Smooth muscle cell of the umbilical artery (primary cell): Measurements from ENCODE around the gene KRTAP6-1. TPM values are rescaled to one million over a fixed set of nuclear protein-coding genes. Genes with fewer than 3 reads are reported as not detected.

Source experiments
- total RNA-seq: library from RNA; depleted of rRNA; stranded (reverse); fragments of >200 nt; gene quantifications from 2 replicates; pipeline ENCODE4 v1.2.3, GENCODE V29; 2014

KRTAP6-1 gene, protein sequence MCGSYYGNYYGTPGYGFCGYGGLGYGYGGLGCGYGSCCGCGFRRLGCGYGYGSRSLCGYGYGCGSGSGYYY
- total RNA-seq: not detected in 2 replicates

DNA sequence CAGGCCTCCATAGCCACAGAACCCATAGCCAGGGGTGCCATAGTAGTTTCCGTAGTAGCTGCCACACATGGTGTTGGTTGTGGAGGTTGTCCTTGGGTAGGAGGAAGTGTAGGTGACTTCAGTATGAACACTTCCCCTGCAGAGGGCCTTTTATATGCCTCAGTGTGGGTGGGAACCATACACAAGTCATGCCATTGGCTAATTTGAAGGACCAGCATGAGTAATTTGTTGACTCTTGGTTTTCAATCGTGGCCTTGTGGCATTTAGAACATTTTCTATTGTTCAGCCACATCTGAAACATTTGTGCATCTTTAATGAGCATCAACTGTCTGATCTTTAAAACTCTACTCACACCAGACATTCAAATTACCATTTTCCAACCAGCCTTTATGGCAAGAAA, at the start of gene KRTAP6-1:
TSS of gene KRTAP6-1 (minus strand) at position 95 of the 400 bp plus-strand sequence. CDS start at position 69, 26 bp downstream.

DNA sequence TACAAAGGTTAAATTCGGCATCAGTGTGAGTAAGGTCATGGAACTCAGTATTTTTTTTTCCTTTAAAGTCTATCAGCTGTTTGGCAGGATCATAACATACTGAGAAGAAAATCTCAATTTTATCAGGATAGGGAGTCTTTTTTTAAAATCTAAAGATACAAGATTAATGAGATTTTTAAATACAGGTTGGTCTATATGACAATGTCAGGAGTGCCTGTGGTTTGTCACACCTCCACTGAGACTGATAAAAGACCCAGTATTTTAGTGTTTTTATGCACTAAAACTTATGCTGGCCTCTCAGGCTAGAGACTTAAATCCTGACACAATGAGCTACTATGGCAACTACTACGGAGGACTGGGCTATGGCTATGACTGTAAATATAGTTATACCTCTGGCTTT, 28.8 kb upstream of the KRTAP6-1 start, which contains the start of gene KRTAP20-3:
TSS of gene KRTAP20-3 (plus strand) at position 301 of the 400 bp plus-strand sequence.

DNA sequence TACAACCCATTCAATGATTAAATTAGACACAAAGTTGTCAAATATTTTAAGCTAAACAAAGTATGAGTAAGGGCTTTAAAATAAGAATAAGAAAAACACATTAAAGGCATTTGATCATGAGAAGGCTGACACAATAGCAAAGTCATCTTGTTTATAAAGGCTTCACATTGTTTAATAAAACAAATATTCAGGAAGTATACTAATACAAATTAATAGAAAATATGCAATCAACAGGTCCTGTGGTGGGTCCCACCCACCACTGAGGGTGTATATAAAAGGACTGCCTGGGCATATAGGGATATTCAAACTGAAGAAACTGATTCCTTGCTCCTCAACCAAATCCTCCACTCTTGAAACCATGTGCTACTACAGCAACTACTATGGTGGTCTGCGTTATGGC, 21.2 kb upstream of the KRTAP6-1 start, which contains the start of gene KRTAP20-2:
TSS of gene KRTAP20-2 (plus strand) at position 301 of the 400 bp plus-strand sequence. CDS start at position 359, 58 bp downstream.

DNA sequence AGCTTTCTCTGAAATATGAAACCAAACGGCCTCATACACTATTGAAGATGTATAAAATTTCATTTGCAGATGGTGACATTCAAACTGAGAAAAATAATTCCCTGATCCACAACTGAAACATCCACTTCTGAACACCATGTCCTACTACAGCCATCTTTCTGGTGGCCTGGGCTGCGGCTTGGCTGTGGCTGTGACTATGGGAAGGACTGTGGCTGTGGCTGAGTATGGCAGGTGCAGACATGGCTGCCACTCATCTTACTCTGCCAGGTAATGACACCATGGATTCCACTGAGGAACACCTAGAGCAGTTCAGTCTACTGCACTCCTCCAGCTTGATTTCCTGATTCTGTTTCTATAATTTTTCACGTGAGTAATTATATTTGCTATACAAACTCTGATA, 6.8 kb upstream of the KRTAP6-1 start, which contains the start of gene KRTAP20-4:
TSS of gene KRTAP20-4 (plus strand) at position 106 of the 400 bp plus-strand sequence.

DNA sequence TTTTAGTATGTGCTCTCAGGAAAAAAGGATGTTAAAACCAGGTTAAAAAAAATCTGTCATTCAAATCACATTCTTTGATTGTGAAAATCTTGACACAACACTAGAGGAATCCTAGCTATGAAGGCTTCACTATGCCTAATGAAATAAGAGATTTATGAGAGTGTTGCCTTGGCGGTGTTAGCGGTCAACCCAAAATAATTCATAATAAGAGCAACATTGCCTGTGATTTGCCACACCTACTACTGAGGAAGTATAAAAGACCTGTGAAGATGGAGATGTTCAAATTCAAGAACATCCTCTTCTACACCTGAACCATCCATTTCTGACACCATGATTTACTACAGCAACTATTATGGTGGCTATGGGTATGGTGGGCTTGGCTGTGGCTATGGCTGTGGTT, 2.4 kb upstream of the KRTAP6-1 start, which contains the start of gene KRTAP20-1:
TSS of gene KRTAP20-1 (plus strand) at position 301 of the 400 bp plus-strand sequence. CDS start at position 331, 30 bp downstream.

DNA sequence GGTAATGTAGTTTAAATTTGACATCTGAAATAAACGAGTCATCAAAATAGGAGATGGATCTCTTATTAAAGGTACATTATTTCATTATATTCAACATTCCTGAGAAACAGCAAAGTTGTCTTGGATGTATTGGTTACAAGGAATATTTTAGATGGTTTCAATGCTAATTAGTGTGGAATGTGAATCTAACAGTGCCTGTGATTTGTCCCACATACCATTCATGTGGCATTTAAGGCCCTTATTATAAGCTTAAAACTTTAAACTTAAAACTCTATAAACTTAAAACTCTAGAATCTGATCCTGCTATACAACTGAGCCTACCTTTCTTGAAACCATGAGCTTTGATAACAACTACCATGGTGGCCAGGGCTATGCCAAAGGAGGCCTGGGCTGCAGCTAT, 12.9 kb downstream of the KRTAP6-1 start, which contains the start of gene KRTAP22-1:
TSS of gene KRTAP22-1 (plus strand) at position 301 of the 400 bp plus-strand sequence.

DNA sequence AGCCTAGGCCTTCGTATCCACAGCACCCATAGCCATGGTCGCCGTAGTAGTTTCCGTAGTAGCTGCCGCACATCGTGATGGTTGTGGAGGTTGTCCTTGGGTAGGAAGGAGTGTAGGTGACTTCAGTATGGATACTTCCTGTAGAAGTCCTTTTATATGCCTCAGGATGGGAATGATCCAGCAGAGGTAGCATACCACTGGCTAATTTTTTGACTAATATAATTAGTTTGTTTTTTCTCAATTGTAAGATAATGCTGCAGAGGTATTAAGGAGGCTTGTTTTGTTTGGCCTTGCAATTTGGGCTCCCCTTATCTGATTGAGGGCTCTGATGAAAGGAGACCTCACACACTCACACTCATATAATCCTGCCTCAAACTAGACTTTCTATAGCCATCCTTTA, 14.9 kb downstream of the KRTAP6-1 start, which contains the start of gene KRTAP6-2:
TSS of gene KRTAP6-2 (minus strand) at position 101 of the 400 bp plus-strand sequence. CDS start at position 73, 28 bp downstream.

DNA sequence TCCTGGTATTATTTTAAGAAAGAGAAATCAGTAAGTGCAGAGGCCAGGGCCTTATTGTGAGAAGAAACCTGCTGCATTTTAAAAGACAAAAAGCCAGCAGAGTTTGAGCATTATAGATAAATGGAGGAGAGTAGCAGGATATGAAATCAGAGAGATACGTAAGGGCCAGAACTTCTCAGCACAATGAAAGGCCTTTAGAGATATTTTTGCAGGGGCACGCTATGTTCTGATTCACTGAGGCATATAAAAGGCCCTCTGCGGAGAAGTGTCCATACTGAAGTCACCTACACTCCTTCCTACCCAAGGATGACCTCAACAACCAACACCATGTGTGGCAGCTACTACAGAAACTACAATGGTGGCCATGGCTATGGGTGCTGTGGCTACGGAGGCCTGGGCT, 21.6 kb downstream of the KRTAP6-1 start, which contains the start of gene KRTAP6-3:
TSS of gene KRTAP6-3 (plus strand) at position 301 of the 400 bp plus-strand sequence. CDS start at position 307, 6 bp downstream.

DNA sequence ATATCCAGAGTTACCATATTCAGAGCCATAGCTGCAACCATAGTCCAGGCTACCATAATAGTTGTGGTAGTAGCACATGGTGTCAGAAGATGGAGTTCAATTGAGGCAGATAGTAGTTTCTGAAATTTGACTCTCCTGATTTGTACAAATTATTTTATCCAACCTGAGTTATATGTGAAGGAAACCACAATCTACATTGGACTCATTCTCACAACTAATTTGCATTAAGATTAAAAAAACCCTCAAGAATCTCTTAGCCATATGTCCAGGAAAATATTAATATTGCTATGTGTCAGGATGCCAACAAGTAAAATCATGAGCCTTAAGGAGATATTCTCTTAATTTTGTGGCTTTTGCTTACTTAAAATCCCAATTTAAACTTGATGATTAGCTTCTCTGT, 23.4 kb downstream of the KRTAP6-1 start, which contains the start of gene KRTAP22-2:
TSS of gene KRTAP22-2 (minus strand) at position 101 of the 400 bp plus-strand sequence.

Other genes starting within 250 kb of the KRTAP6-1 start
- gene KRTAP13-2, start 241.7 kb downstream of the KRTAP6-1 start, total RNA-seq: not detected in 2 replicates
- gene KRTAP13-1, start 217.9 kb downstream of the KRTAP6-1 start, total RNA-seq: not detected in 2 replicates
- gene KRTAP13-3, start 188.0 kb downstream of the KRTAP6-1 start, total RNA-seq: not detected in 2 replicates
- not detected in 2 replicates for gene KRTAP13-4, start 183.7 kb downstream of the KRTAP6-1 start, total RNA-seq
- not detected in 2 replicates for gene KRTAP15-1, start 173.7 kb downstream of the KRTAP6-1 start, total RNA-seq
- gene KRTAP19-1, start 133.6 kb downstream of the KRTAP6-1 start, total RNA-seq: not detected in 2 replicates
- not detected in 2 replicates for gene KRTAP19-2, start 126.5 kb downstream of the KRTAP6-1 start, total RNA-seq
- not detected in 2 replicates for gene KRTAP19-3, start 121.9 kb downstream of the KRTAP6-1 start, total RNA-seq
- gene KRTAP19-4, start 116.8 kb downstream of the KRTAP6-1 start, total RNA-seq: not detected in 2 replicates
- not detected in 2 replicates for gene KRTAP19-5, start 111.8 kb downstream of the KRTAP6-1 start, total RNA-seq
- gene KRTAP19-6, start 72.1 kb downstream of the KRTAP6-1 start, total RNA-seq: not detected in 2 replicates
- not detected in 2 replicates for gene KRTAP19-7, start 52.6 kb downstream of the KRTAP6-1 start, total RNA-seq
- gene KRTAP22-2, start 23.5 kb downstream of the KRTAP6-1 start, total RNA-seq: not detected in 2 replicates
- not detected in 2 replicates for gene KRTAP6-3, start 21.5 kb downstream of the KRTAP6-1 start, total RNA-seq
- not detected in 2 replicates for gene KRTAP6-2, start 15.0 kb downstream of the KRTAP6-1 start, total RNA-seq
- gene KRTAP22-1, start 12.8 kb downstream of the KRTAP6-1 start, total RNA-seq: not detected in 2 replicates
- not detected in 2 replicates for gene KRTAP20-1, start 2.5 kb upstream of the KRTAP6-1 start, total RNA-seq
- not detected in 2 replicates for gene KRTAP20-4, start 6.7 kb upstream of the KRTAP6-1 start, total RNA-seq
- not detected in 2 replicates for gene KRTAP20-2, start 21.3 kb upstream of the KRTAP6-1 start, total RNA-seq
- not detected in 2 replicates for gene KRTAP20-3, start 28.9 kb upstream of the KRTAP6-1 start, total RNA-seq
- not detected in 2 replicates for gene KRTAP21-3, start 104.8 kb upstream of the KRTAP6-1 start, total RNA-seq
- not detected in 2 replicates for gene KRTAP21-2, start 133.3 kb upstream of the KRTAP6-1 start, total RNA-seq
- gene KRTAP21-1, start 141.5 kb upstream of the KRTAP6-1 start, total RNA-seq: not detected in 2 replicates
- gene KRTAP8-1, start 199.3 kb upstream of the KRTAP6-1 start, total RNA-seq: not detected in 2 replicates
- gene KRTAP7-1, start 215.8 kb upstream of the KRTAP6-1 start, total RNA-seq: not detected in 2 replicates